GM19463 (cell line): ENCODE data around the gene PCED1B.
"Not testable (repeated sequence)": the region's sequence is repeated elsewhere in the genome, so short reads cannot be mapped to it uniquely, and the experiment has no call there.

Experiments
- ATAC-seq: cut with Tn5 transposase; IDR thresholded peaks from one replicate; pipeline ENCODE4 v1.9.1; 2021; ENCODE audit warnings: mild to moderate bottlenecking, moderate library complexity; ENCODE audit not compliant: unreplicated experiment

PCED1B gene

DNA sequence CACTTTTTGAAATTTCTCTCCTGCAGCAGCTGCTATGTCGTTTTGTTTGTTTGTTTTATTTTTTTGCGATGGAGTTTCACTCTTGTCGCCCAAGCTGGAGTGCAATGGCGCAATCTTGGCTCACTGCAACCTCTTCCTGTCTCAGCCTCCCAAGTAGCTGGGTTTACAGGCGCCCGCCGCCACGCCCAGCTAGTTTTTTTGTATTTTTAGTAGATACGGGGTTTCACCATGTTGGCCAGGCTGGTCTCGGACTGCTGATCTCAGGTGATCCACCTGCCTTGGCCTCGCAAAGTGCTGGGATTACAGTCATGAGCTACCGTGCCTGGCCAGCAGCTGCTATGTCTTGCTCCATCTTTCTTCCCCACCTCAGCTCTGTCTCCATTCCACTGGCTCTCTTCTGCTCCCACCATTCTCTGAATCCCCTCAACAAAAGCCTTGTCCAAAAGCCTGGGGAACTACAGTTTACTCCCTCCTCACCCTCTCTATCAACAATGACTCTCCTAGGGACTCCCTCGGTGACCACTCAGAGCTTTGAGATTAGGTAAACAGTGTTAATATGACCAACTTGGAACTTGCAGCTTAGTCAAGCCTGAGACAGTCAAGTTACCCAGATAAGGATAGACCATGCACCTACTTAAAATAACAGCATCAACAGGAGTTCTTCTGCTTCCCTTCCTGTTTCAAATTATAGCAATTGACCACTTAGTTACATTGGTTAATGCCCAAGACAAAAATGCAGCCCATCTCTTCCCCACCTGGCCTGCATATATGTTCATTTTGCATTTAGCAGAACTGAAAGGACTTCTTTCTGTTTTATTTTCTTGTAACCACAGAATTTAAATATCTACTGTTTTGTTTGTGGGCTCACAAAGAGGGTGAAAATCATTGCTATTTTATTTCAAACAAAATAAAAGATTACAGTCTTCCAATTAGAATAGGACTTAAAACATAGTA, 189.4 kb downstream of the PCED1B start:
- ATAC-seq: peak; percentile 75

DNA sequence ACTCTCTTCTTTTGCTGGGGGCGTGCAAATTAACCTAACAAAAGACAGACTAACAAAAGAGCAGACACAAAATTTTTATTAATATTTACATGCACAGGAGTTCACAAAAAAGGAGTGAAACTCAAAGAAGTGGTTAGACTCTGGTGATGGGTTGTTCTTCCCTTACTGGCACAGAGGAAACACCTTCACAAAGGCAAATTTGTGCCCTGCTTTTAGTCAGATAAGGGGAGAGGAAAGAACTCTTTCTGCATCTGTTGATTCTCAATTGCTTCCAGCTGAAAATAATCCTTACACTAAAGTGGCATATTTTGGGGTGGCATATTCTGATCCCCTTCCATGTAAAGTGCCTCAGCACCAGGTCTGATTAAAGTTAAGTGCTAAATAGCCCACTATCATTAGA, 190.5 kb downstream of the PCED1B start:
- ATAC-seq: no peak

DNA sequence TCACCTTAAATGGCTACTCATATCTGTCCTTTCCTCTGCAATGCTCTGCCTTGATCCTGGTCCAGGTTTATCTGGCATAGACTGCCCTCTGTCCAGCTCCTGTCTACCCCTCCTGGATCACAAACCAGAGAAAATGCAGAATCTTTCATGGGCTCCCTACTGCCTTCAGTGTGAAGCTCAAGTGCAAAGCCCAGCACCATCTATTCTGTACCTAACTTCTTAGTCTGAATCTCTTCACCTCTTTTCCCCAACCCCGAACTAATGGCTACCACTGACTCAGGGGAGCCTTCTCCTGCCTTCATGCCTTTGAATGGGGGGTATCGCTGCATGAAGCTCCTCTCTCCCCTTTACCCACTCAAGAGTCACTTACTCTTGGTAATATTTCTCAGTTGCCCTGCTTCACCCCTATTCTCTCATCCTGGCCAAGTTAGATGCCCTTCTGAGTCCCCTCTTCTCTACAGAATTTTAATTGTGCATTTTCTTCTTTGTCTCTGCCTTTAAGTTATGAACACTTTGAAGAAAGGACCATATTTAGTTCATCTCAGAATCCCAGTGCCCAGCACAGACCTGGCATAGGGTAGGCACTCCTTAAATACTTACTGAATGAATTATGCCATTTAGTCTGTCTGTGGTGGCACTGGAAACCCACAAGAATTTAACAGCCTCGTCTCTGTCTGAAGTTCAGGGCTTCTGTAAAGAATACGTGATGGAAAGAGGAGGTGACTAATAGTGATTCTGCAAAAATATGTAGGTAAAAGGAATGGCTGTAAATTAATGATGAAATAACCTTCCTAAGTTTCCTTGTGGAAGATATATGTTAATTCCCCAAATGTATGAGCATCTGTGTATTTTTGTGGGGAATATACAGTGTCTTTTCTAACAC, 191.6 kb downstream of the PCED1B start:
- ATAC-seq: no peak

- ATAC-seq: no peak
These were observed 192.4 kb downstream of the PCED1B start for GRCh38 chr12:47271800-47272239.

DNA sequence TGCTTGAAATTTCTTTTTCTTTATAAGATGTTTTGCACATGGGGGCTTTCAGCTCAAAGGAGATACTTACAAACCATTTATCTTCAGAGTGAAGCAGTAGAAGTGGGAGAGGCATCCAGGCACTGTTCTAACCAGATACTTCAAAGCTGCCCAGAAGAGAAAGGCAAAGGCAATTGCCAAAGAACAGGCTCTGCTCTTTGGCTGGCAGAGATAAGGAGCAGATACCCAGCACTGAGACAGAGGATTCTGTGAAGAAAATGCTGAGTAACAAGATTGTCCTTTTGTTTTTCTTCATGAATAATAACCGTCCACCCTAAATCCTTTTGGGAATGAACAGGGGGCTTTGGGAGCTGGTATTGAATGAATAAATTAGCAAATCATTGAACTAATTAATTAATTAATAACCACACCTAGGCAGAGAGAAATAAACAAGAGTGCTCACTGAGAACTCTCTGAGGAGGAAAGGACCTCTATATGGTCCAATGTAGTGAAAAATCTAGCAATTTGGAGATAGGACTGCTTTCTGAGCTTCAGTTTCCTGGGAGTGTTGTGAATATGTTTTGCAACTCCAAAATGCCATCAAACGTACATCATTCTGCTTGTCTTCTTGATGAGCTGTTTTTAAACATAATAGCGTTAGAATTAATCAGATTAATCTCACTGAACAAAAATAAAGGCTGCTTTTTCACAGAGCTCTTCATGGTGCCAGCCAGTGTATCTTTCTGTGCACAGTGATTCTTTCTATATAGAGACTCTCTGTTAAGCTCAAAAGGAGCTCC, 193.2 kb downstream of the PCED1B start:
- no peak for ATAC-seq

DNA sequence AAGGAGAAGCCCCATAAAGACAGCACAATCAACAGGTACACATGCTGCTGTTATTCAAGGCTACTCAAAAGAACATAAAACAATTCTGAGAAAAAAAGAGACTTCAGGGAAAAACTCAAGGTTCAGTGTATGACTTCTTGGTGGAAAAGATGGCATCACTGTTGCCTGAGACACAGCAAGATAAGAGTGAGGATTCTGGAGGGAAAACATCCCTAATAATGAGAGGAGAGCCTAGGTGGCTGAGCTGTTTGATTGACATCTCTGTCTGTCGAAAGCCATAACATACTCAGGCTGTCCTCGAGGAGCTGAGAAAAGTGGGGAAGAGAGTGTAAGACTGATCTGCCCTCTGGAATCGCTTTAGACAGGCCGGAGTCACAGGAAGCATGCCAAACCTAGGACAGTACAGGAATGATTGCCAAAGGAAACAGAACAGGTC, 193.8 kb downstream of the PCED1B start:
- no peak for ATAC-seq

- ATAC-seq: no peak
These were observed 195.3 kb downstream of the PCED1B start for GRCh38 chr12:47274760-47275159.

DNA sequence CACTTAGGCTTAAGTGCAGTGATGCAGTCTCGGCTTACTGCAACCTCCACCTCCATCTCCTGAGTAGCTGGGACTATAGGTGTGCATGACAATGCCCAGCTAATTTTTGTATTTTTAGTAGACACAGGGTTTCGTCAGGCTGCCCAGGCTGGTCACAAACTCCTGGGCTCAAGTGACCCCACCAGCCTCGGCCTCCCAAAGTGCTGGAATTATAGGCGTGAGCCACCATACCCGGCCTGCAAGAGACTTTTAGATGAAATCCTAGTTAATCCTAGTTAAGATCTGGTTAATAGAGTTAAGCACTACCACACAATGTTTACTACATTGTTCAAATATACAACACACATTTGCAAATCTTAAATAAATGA, 196.8 kb downstream of the PCED1B start:
- no peak for ATAC-seq

GRCh38 chr12:47276621-47277309, 197.3 kb downstream of the PCED1B start:
- ATAC-seq: peak; percentile 82

- no peak for ATAC-seq
These were observed 198.6 kb downstream of the PCED1B start for GRCh38 chr12:47277972-47278448.

DNA sequence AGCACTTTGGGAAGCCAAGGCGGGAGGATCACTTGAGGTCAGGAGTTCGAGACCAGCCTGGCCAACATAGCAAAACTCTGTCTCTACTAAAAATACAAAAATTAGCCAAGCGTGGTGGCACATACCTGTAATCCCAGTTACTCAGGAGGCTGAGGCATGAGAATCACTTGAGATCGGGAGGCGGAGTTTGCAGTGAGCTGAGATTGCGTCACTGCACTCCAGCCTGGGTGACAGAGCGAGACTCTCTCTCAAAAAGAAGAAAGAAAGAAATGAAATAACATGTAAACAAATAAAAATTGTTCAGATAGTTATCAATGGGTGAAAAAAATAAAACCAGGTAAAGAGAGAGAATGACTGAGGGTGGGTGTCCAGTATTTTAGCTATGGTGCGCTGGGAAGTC, 200.3 kb downstream of the PCED1B start:
- ATAC-seq: not testable (repeated sequence)

DNA sequence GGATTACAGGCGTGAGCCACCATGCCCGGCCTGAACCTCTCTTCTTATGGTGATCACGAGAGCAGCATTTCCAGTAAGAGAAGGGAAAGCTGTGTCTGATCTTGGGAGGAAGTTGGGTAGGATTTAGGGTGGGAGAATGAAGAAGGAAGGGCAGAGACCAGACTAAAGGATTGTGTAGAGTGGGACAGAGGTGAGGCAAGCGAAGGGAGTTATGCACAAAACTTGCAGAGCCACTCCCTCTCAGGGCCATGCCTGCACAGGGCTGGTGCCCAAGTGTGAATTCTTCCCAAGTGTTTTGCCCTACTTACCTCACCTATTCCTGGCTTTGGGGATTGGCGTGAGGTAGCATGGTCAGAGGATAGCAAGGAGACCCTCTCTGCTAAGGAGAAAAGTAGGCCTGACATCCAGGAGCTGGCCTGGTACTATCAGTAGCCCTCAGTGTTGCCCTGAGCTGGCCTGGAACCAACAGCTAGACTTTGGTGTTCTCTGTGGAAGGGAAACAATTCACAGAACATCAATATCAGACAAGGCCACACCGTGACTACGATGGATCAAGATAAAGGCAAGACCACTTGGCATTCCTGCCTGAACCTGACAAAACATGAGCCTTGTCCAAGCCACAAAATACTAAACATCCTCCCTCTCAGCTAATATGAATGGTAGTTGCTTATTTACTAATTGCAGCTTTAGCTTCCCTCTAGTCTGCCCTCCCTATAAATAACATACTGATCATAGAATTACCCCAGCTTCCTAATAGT, 201.3 kb downstream of the PCED1B start:
- ATAC-seq: no peak

GRCh38 chr12:47281667-47282171, 202.3 kb downstream of the PCED1B start:
- ATAC-seq: no peak

- no peak for ATAC-seq
These were observed 202.8 kb downstream of the PCED1B start for GRCh38 chr12:47282206-47282605.
